A549 treated with Mapracorat at 1 μM for 4 hours (cell line): ENCODE data around the gene BCAT1. TPM values are rescaled to one million over a fixed set of nuclear protein-coding genes. Genes with fewer than 3 reads are reported as not detected.

Experiments used
- total RNA-seq: library from RNA; stranded (reverse); fragments of 200-300 nt; extraction: Qiagen RNA extraction; gene quantifications from 5 replicates; pipeline ENCODE4 v1.2.3, GENCODE V29; 2022

The BCAT1 gene, protein sequence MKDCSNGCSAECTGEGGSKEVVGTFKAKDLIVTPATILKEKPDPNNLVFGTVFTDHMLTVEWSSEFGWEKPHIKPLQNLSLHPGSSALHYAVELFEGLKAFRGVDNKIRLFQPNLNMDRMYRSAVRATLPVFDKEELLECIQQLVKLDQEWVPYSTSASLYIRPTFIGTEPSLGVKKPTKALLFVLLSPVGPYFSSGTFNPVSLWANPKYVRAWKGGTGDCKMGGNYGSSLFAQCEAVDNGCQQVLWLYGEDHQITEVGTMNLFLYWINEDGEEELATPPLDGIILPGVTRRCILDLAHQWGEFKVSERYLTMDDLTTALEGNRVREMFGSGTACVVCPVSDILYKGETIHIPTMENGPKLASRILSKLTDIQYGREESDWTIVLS
- total RNA-seq = 7.9 to 14.3 TPM (median 9.5 TPM) in 5 replicates

DNA sequence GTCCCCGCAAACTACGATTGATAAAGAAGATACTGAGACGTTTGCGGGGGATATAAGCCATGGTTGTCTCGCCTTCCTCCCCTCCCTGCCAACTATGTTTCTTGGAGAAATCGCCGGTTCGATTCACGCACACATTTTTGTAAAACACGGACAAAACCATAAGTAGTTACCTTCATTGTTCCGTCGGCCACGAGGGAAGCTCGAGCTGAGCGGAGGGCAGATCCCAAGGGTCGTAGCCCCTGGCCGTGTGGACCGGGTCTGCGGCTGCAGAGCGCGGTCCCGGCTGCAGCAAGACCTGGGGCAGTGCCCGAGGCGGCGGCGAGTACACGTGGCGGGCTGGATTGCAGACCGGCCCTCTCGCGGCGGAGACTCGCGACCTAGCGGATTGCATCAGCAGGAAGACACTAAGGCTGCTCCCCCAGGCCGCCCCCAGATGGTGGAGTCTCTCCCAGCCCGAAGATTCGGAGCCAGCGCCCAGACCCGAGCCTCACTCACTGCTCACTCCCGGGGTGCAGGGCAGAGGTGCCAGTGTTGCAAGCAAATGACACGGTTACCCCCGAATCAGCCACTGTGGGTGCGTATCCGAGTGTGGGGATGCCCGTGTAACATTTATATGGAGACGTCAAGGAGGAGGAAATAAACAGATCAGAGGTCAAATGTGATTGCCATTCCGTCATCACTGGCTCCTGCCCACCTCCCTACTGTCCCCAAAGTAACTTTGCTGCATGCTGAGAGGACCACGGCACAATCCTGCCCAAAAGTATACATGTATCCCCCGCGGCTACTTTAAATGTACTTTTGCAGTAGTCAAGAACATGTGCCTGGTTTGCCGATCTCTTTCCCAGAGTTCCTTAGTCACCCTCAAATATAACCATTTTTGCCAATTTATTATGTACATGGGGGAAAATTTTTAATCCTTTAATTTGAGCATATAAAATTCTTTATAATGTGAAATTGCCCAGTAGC lies at the start of gene BCAT1:
Gene BCAT1 (minus strand): TSS at position 345 of the 966 bp plus-strand sequence. CDS start 169 bp downstream, at position 176.

Other genes starting within 250 kb of the BCAT1 start
- 0.07 to 0.52 TPM (median 0.08 TPM) in 5 replicates for gene DNAI7, start 246.1 kb upstream of the BCAT1 start, total RNA-seq
- 7.2 to 11.2 TPM (median 8.8 TPM) in 5 replicates for gene ETFRF1, start 246.1 kb upstream of the BCAT1 start, total RNA-seq